IMR-90 (cell line): ENCODE measurements around the gene SOX6. TPM values are rescaled to one million over a fixed set of nuclear protein-coding genes. Genes with fewer than 3 reads are reported as not detected.

ENCODE experiments used
- ATAC-seq: fragments of 200-7000 bp; cut with Tn5 transposase; 2 replicates; pipeline ENCODE4 v1.9.1; 2020; ENCODE audit warnings: low read depth, mild to moderate bottlenecking, moderate library complexity
- BruUV-seq: library from RNA; stranded (reverse); fragments of 400-500 nt; replicated peaks from 2 replicates; lab custom pipeline; 2021; lab: Mats Ljungman, UMichigan
- CTCF ChIA-PET: fragments of 300-600 bp; formaldehyde crosslinking; extraction: SDS; loops from one replicate; lab custom pipeline; 2021; ENCODE audit warnings: antibody characterized with exemption; lab: Yijun Ruan, JAX
- POLR2A ChIA-PET: fragments of 300-600 bp; sonication (Branson Sonifier 250); formaldehyde crosslinking; loops from one replicate; lab custom pipeline; 2022; ENCODE audit warnings: antibody characterized with exemption; ENCODE audit not compliant: unreplicated experiment; lab: Charles Lee
- DNase-seq: peaks from one replicate; pipeline ENCODE4 v3.0.0; 2013
- H2AFZ ChIP-seq: replicated peaks from 2 replicates; pipeline ENCODE3; 2013; ENCODE audit warnings: low read length, mild to moderate bottlenecking; ENCODE audit not compliant: poor library complexity
- H2AK5ac ChIP-seq: 2 replicates; pipeline ENCODE4 v1.6.1; 2013; ENCODE audit warnings: low read depth, low read length, inconsistent platforms
- H2AK9ac ChIP-seq: replicated peaks from 2 replicates; pipeline ENCODE3; 2013; ENCODE audit warnings: mild to moderate bottlenecking, low read depth, low read length, moderate library complexity; ENCODE audit not compliant: poor library complexity
- H2BK120ac ChIP-seq: 2 replicates; pipeline ENCODE4 v1.6.1; 2013; ENCODE audit warnings: low read depth, low read length, inconsistent platforms
- H2BK15ac ChIP-seq: 3 replicates; pipeline ENCODE4 v1.6.1; 2013; ENCODE audit warnings: low read depth, low read length, inconsistent platforms
- H2BK20ac ChIP-seq: 2 replicates; pipeline ENCODE4 v1.6.1; 2013; ENCODE audit warnings: low read depth, mild to moderate bottlenecking, inconsistent platforms, low read length, moderate library complexity
- H2BK5ac ChIP-seq: 2 replicates; pipeline ENCODE4 v1.6.1; 2013; ENCODE audit warnings: mild to moderate bottlenecking, low read depth, low read length, inconsistent platforms; ENCODE audit not compliant: poor library complexity, severe bottlenecking
- H3K14ac ChIP-seq: replicated peaks from 2 replicates; pipeline ENCODE4 v1.6.1; 2013; ENCODE audit warnings: low read depth, low read length, inconsistent platforms
- H3K18ac ChIP-seq: 2 replicates; pipeline ENCODE4 v1.6.1; 2013; ENCODE audit warnings: low read depth, low read length, control low read depth
- H3K23ac ChIP-seq: 2 replicates; pipeline ENCODE4 v1.6.1; 2013; ENCODE audit warnings: low read depth, low read length, inconsistent platforms
- H3K27ac ChIP-seq: 2 replicates; pipeline ENCODE4 v1.5.1; 2013; ENCODE audit warnings: mild to moderate bottlenecking, control low read depth, low read length; ENCODE audit not compliant: insufficient read depth
- H3K27me3 ChIP-seq: 2 replicates; pipeline ENCODE4 v1.6.1; 2013; ENCODE audit warnings: low read length; ENCODE audit not compliant: control insufficient read depth, insufficient read depth
- H3K36me3 ChIP-seq: 2 replicates; pipeline ENCODE4 v1.6.1; 2013; ENCODE audit warnings: low read length, mixed read lengths; ENCODE audit not compliant: control insufficient read depth, insufficient read depth
- H3K4ac ChIP-seq: 2 replicates; pipeline ENCODE4 v1.6.1; 2013; ENCODE audit warnings: low read depth, low read length, inconsistent platforms
- H3K4me1 ChIP-seq: 2 replicates; pipeline ENCODE4 v1.6.1; 2013; ENCODE audit warnings: low read length, mixed read lengths; ENCODE audit not compliant: control insufficient read depth, insufficient read depth
- H3K4me2 ChIP-seq: 2 replicates; pipeline ENCODE4 v1.6.1; 2013; ENCODE audit warnings: low read depth, mild to moderate bottlenecking, control low read depth, low read length, moderate library complexity
- H3K4me3 ChIP-seq: 2 replicates; pipeline ENCODE4 v1.5.1; 2013; ENCODE audit warnings: low read depth, mild to moderate bottlenecking, control low read depth, low read length, moderate library complexity; ENCODE audit not compliant: insufficient read depth
- H3K56ac ChIP-seq: 2 replicates; pipeline ENCODE4 v1.6.1; 2013; ENCODE audit warnings: low read length, inconsistent platforms; ENCODE audit not compliant: insufficient read depth; ENCODE audit errors: extremely low read depth
- H3K79me1 ChIP-seq, 2 experiments: 2 replicates each; pipeline ENCODE4 v1.6.1; 2013; ENCODE audit warnings: low read length in 2 of 2, inconsistent platforms in 1 of 2, low read depth in 1 of 2
- H3K9ac ChIP-seq: 2 replicates; pipeline ENCODE4 v1.6.1; 2013; ENCODE audit warnings: low read depth, low read length, control low read depth
- H3K9me1 ChIP-seq: 2 replicates; pipeline ENCODE4 v1.6.1; 2013; ENCODE audit warnings: low read length, inconsistent platforms; ENCODE audit not compliant: insufficient read depth
- H3K9me3 ChIP-seq: 2 replicates; pipeline ENCODE4 v1.6.1; 2013; ENCODE audit warnings: low read length; ENCODE audit not compliant: control insufficient read depth, insufficient read depth
- H4K20me1 ChIP-seq: 2 replicates; pipeline ENCODE4 v1.6.1; 2013; ENCODE audit warnings: low read length, inconsistent platforms; ENCODE audit not compliant: insufficient read depth
- H4K5ac ChIP-seq: 2 replicates; pipeline ENCODE4 v1.6.1; 2013; ENCODE audit warnings: mild to moderate bottlenecking, low read depth, low read length, control low read depth
- H4K8ac ChIP-seq, 2 experiments: 2 replicates each; pipeline ENCODE4 v1.6.1; 2013; ENCODE audit warnings: low read depth in 2 of 2, low read length in 2 of 2, control low read depth in 1 of 2, inconsistent platforms in 1 of 2
- H4K91ac ChIP-seq: 2 replicates; pipeline ENCODE4 v1.6.1; 2013; ENCODE audit warnings: low read depth, low read length, inconsistent platforms; ENCODE audit not compliant: insufficient read depth
- BHLHE40 ChIP-seq: fragments of 150-350 bp; IDR thresholded peaks from 2 replicates; pipeline ENCODE4 v1.6.1; 2016; ENCODE audit warnings: mild to moderate bottlenecking, low read depth, low read length
- CHD1 ChIP-seq: IDR thresholded peaks from 2 replicates; pipeline ENCODE4 v1.6.1; 2012; ENCODE audit warnings: low read depth, low read length, improper control_type of control experiment
- ELK1 ChIP-seq: fragments of 150-350 bp; IDR thresholded peaks from 2 replicates; pipeline ENCODE4 v1.6.1; 2016; ENCODE audit warnings: low read depth, mild to moderate bottlenecking, low read length, moderate library complexity, borderline replicate concordance
- MAFK ChIP-seq: IDR thresholded peaks from 2 replicates; pipeline ENCODE4 v1.6.1; 2012; ENCODE audit warnings: low read depth, low read length, improper control_type of control experiment
- MAZ ChIP-seq: IDR thresholded peaks from 2 replicates; pipeline ENCODE4 v1.6.1; 2012; ENCODE audit warnings: low read depth, mild to moderate bottlenecking, low read length, improper control_type of control experiment, moderate library complexity, borderline replicate concordance
- NFE2L2 ChIP-seq: fragments of 150-350 bp; IDR thresholded peaks from 2 replicates; pipeline ENCODE4 v1.6.1; 2016; ENCODE audit warnings: low read depth, mild to moderate bottlenecking, low read length
- POLR2A ChIP-seq: IDR thresholded peaks from 2 replicates; pipeline ENCODE4 v1.6.1; 2012; ENCODE audit warnings: mild to moderate bottlenecking, low read depth, low read length
- RAD21 ChIP-seq: IDR thresholded peaks from 2 replicates; pipeline ENCODE4 v1.6.1; 2012; ENCODE audit warnings: low read length, improper control_type of control experiment
- RCOR1 ChIP-seq: IDR thresholded peaks from 2 replicates; pipeline ENCODE4 v1.6.1; 2012; ENCODE audit warnings: mild to moderate bottlenecking, low read length, improper control_type of control experiment; ENCODE audit not compliant: insufficient replicate concordance
- WGBS, 2 experiments: methylation state at CpG; one replicate each; pipeline versions ENCODE4 v1.1.5 to v1.1.7; 2013; ENCODE audit warnings: missing lambda C conversion rate in 2 of 2; ENCODE audit not compliant: insufficient read length in 1 of 2; ENCODE audit errors: extremely low coverage in 2 of 2; 5-methylcytosine and 5-hydroxymethylcytosine counted together
- dilution Hi-C: fragments of 300-500 bp; cut with HindIII; formaldehyde crosslinking; loops from one replicate; pipeline ENCODE4 v1.14.3; 2018; ENCODE audit warnings: low sequenced_read_pairs; ENCODE audit not compliant: unreplicated experiment
- in situ Hi-C: fragments of 300-500 bp; cut with MboI; formaldehyde crosslinking; loops from 3 replicates; pipeline ENCODE4 v1.14.3; 2019; ENCODE audit warnings: low sequenced_read_pairs, inconsistent platforms, mixed read lengths
- intact Hi-C: fragments of 100-400 bp; cut with micrococcal nuclease; formaldehyde crosslinking; loops from 2 replicates; pipeline ENCODE4 v1.10.0; 2022
- polyA plus RNA-seq, 3 experiments: library from polyadenylated mRNA; depleted of rRNA; stranded (reverse); fragments of >200 nt; gene quantifications; 2 replicates each; pipeline ENCODE4 v1.2.3, GENCODE V29; 2012; ENCODE audit warnings: low replicate concordance in 1 of 3
- total RNA-seq: library from RNA; depleted of rRNA; stranded (reverse); fragments of >200 nt; gene quantifications from 2 replicates; pipeline ENCODE4 v1.2.3, GENCODE V29; 2012

The SOX6 gene
- total and polyA plus RNA-seq, 2 of the 4 experiments (the other 2 are of a cell fraction): 1.7 to 7.7 TPM

- H4K91ac ChIP-seq: peak overlapping the region; percentile 60; the same call in 1 of the 2 replicates
- H3K9ac ChIP-seq: 0 out of 2 replicates have a peak overlapping the region, but pooled peaks have one; percentile 71
- no peak overlapping the region for H2AK9ac ChIP-seq
- ChIA-PET CTCF (interaction anchor here (1.1 to 1.5 kb wide), 3 partner anchors 9 to 168 kb away, joined by 3 read pairs; no protein-coding TSS in a partner anchor), POLR2A (no interaction called here)
- H4K5ac ChIP-seq: peak overlapping the region; percentile 70
- in situ Hi-C loops: loop anchor here (10.0 kb wide), 1 partner anchor 616 kb away; no protein-coding TSS in a partner anchor
- H4K20me1 ChIP-seq: no peaks in the 10 kb centered on the region
- H3K36me3 ChIP-seq: no peaks in the 10 kb centered on the region
- H3K56ac ChIP-seq: peak overlapping the region; percentile 70; the same call in 1 of the 2 replicates
- H2AK5ac ChIP-seq: peak overlapping the region; percentile 53
- H3K9me3 ChIP-seq: no peaks in the 10 kb centered on the region
- H3K4me1 ChIP-seq: peaks cover 22% of the 10 kb centered on the region
- H3K9me1 ChIP-seq: peaks cover 12% of the 10 kb centered on the region
- H3K4ac ChIP-seq: peak overlapping the region; percentile 83
- ATAC-seq (no peak), DNase-seq (no peak)
- H2BK5ac ChIP-seq: peak overlapping the region; percentile 86
- BruUV-seq: no TSS peak
- no peaks in the 10 kb centered on the region for H3K27me3 ChIP-seq
- peak overlapping the region; percentile 91 for H3K18ac ChIP-seq
- no peak overlapping the region for H3K4me2 ChIP-seq
- peak overlapping the region; percentile 76 for H2BK120ac ChIP-seq
- H2BK20ac ChIP-seq: peak overlapping the region; percentile 62
- no peak overlapping the region for H3K4me3 ChIP-seq
- H2AFZ ChIP-seq: no peak overlapping the region
- dilution Hi-C loops: no loop called here
- H2BK15ac ChIP-seq: peak overlapping the region; percentile 6; the same call in 1 of the 3 replicates
- H3K14ac ChIP-seq: peak overlapping the region; percentile 28; the same call in 1 of the 2 replicates
- intact Hi-C loops: loop anchor here (5.0 to 10.0 kb wide), 3 partner anchors 164 to 664 kb away; no protein-coding TSS in a partner anchor
- H4K8ac ChIP-seq: peak overlapping the region; percentile 18 to 65; a peak in 2 of 4 replicates
- no peaks in the 10 kb centered on the region for H3K79me1 ChIP-seq
- WGBS, 2 experiments: 95% methylated on average over 4 of the region's 14 CpGs; no CpG with 5 or more reads in 1 of the 2 experiments
- H3K23ac ChIP-seq: no peak overlapping the region; the same call in 1 of the 2 replicates
- no peak for TF ChIP-seq POLR2A
- TF ChIP-seq BHLHE40: no peak
- TF ChIP-seq MAZ: no peak
- no peak for TF ChIP-seq CHD1
- no peak for TF ChIP-seq ELK1
- no peak for TF ChIP-seq MAFK
- no peak for TF ChIP-seq NFE2L2
- TF ChIP-seq RAD21: 0 out of 2 replicates have a peak, but pooled peaks have one; percentile 24
- TF ChIP-seq RCOR1: no peak
- H3K27ac ChIP-seq: peak overlapping the region; percentile 73; the same call in 1 of the 2 replicates
These were observed 367.6 kb downstream of the SOX6 start for GRCh38 chr11:15988693-15989231.
